Neuronal stem cell (in vitro differentiated cells): Measurements from ENCODE around the gene SLC16A13.
A peak's percentile ranks its signal among the peaks of the same experiment; 100 is the strongest.

ENCODE experiments used
- DNase-seq: peaks from one replicate; pipeline ENCODE4 v3.0.0-alpha.2; 2013; ENCODE audit warnings: low spot score
- H2AFZ ChIP-seq: one replicate; pipeline ENCODE4 v1.6.1; 2013; ENCODE audit warnings: mild to moderate bottlenecking, low read length, inconsistent platforms
- H2AK5ac ChIP-seq: 2 replicates; pipeline ENCODE4 v1.6.1; 2013; ENCODE audit warnings: low read depth, mild to moderate bottlenecking, inconsistent platforms, low read length, moderate library complexity, mixed read lengths
- H2BK120ac ChIP-seq: 2 replicates; pipeline ENCODE4 v1.6.1; 2013; ENCODE audit warnings: low read depth, mild to moderate bottlenecking, inconsistent platforms, low read length, moderate library complexity, mixed read lengths
- H2BK12ac ChIP-seq: one replicate; pipeline ENCODE4 v1.6.1; 2013; ENCODE audit warnings: low read length, inconsistent platforms
- H2BK15ac ChIP-seq: 2 replicates; pipeline ENCODE4 v1.6.1; 2013; ENCODE audit warnings: mild to moderate bottlenecking, low read length, inconsistent platforms, mixed read lengths
- H2BK5ac ChIP-seq: one replicate; pipeline ENCODE4 v1.6.1; 2013; ENCODE audit warnings: inconsistent platforms, mild to moderate bottlenecking, low read length, moderate library complexity
- H3K14ac ChIP-seq: one replicate; pipeline ENCODE4 v1.6.1; 2013; ENCODE audit warnings: low read length, inconsistent platforms
- H3K18ac ChIP-seq: 2 replicates; pipeline ENCODE4 v1.6.1; 2013; ENCODE audit warnings: low read length, inconsistent platforms
- H3K23ac ChIP-seq: 2 replicates; pipeline ENCODE4 v1.6.1; 2013; ENCODE audit warnings: low read depth, mild to moderate bottlenecking, mixed read lengths, low read length, inconsistent platforms; ENCODE audit not compliant: poor library complexity
- H3K27ac ChIP-seq: replicated peaks from 3 replicates; pipeline ENCODE4 v1.5.1; 2013; ENCODE audit warnings: low read length, inconsistent platforms
- H3K27me3 ChIP-seq, 3 experiments: 2 replicates each; pipeline ENCODE4 v1.6.1; 2013; ENCODE audit warnings: low read length in 3 of 3, mild to moderate bottlenecking in 2 of 3, inconsistent platforms in 1 of 3, low read depth in 1 of 3, mixed read lengths in 1 of 3, moderate library complexity in 1 of 3; ENCODE audit not compliant: control insufficient read depth in 3 of 3, insufficient read depth in 3 of 3
- H3K36me3 ChIP-seq, 2 donors: replicated peaks in 1 of 2; 2 replicates each; pipeline ENCODE4 v1.6.1; 2013; ENCODE audit warnings: low read length in 2 of 2; ENCODE audit not compliant: control insufficient read depth in 2 of 2, insufficient read depth in 2 of 2
- H3K4ac ChIP-seq: 2 replicates; pipeline ENCODE4 v1.6.1; 2013; ENCODE audit warnings: inconsistent platforms, mild to moderate bottlenecking, low read length, moderate library complexity
- H3K4me1 ChIP-seq, 2 donors: 1 replicate in 1 of 2; 2 replicates in 1 of 2; pipeline ENCODE4 v1.6.1; 2013; ENCODE audit warnings: low read length in 2 of 2, low read depth in 1 of 2; ENCODE audit not compliant: control insufficient read depth in 2 of 2, insufficient read depth in 1 of 2
- H3K4me2 ChIP-seq: one replicate; pipeline ENCODE4 v1.6.1; 2013; ENCODE audit warnings: mild to moderate bottlenecking, low read length, inconsistent platforms; ENCODE audit not compliant: insufficient read depth, poor library complexity, severe bottlenecking
- H3K4me3 ChIP-seq, 2 donors: 2 replicates each; pipeline ENCODE4 v1.5.1; 2013; ENCODE audit warnings: low read length in 2 of 2, mild to moderate bottlenecking in 2 of 2, inconsistent platforms in 1 of 2, moderate library complexity in 1 of 2
- H3K79me1 ChIP-seq: one replicate; pipeline ENCODE4 v1.6.1; 2013; ENCODE audit warnings: low read depth, mild to moderate bottlenecking, inconsistent platforms, low read length, moderate library complexity
- H3K9ac ChIP-seq: one replicate; pipeline ENCODE4 v1.6.1; 2013; ENCODE audit warnings: mild to moderate bottlenecking, low read depth, low read length, inconsistent platforms; ENCODE audit not compliant: poor library complexity
- H3K9me3 ChIP-seq, 2 donors: replicated peaks in 1 of 2; 2 replicates each; pipeline versions ENCODE3 to v1.6.1; 2013; ENCODE audit warnings: low read length in 2 of 2, mild to moderate bottlenecking in 2 of 2, inconsistent platforms in 1 of 2, low read depth in 1 of 2, mixed read lengths in 1 of 2, moderate library complexity in 1 of 2; ENCODE audit not compliant: control insufficient read depth in 2 of 2, insufficient read depth in 1 of 2
- H4K8ac ChIP-seq: one replicate; pipeline ENCODE4 v1.6.1; 2013; ENCODE audit warnings: low read depth, mild to moderate bottlenecking, inconsistent platforms, low read length, moderate library complexity
- H4K91ac ChIP-seq: one replicate; pipeline ENCODE4 v1.6.1; 2013; ENCODE audit warnings: low read length, low read depth, mild to moderate bottlenecking, inconsistent platforms; ENCODE audit not compliant: poor library complexity
- WGBS, 2 donors: extraction: QIAGEN DNeasy Blood & Tissue Kit; methylation state at CpG; one replicate each; pipeline ENCODE4 v1.1.7; 2013; ENCODE audit warnings: missing lambda C conversion rate in 2 of 2, mixed read lengths in 1 of 2; ENCODE audit not compliant: insufficient read length in 2 of 2, insufficient replicate concordance in 1 of 2; ENCODE audit errors: extremely low coverage in 2 of 2; 5-methylcytosine and 5-hydroxymethylcytosine counted together

SLC16A13 gene

DNA sequence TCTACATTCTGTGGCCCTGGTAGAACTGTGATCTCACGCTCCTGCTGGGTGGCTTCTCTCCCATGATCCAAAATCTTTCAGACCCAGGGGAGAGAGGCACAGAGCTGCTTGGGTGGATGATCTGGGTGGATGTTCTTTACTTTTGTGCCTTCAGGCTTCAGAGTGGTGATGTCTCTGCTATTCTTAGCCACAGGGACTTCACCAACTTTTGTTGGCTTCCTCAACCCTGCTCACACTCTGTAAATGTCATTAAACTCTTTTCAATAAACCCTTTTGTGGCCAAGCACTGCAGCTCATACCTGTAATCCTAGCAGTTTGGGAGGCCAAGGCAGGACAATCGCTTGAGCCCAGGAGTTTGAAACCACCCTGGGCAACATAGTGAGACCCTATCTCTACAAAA is 36.6 kb downstream of the SLC16A13 start:
- H2AK5ac ChIP-seq: no peak overlapping the region
- H2BK12ac ChIP-seq: no peak overlapping the region
- no peak overlapping the region for H4K91ac ChIP-seq
- H3K27me3 ChIP-seq: peaks cover 0 to 17% (median 0%) of the 10 kb centered on the region in 3 experiments
- peaks cover 2 to 7% of the 10 kb centered on the region in 2 donors for H3K9me3 ChIP-seq
- H3K79me1 ChIP-seq: peaks cover 1% of the 10 kb centered on the region
- WGBS, 2 donors: no CpG with 5 or more reads among the region's 2 CpGs
- H3K14ac ChIP-seq: no peak overlapping the region
- H3K4me1 ChIP-seq: no peaks in the 10 kb centered on the region
- H4K8ac ChIP-seq: no peak overlapping the region
- H3K9ac ChIP-seq: no peak overlapping the region
- no peak overlapping the region for H2AFZ ChIP-seq
- no peak overlapping the region for H2BK120ac ChIP-seq
- H3K4ac ChIP-seq: no peak overlapping the region
- H2BK5ac ChIP-seq: no peak overlapping the region
- H3K18ac ChIP-seq: no peak overlapping the region
- no peak overlapping the region for H3K4me2 ChIP-seq
- H3K36me3 ChIP-seq: no peaks in the 10 kb centered on the region
- H2BK15ac ChIP-seq: no peak overlapping the region
- DNase-seq: no peak
- no peak overlapping the region for H3K23ac ChIP-seq
- H3K4me3 ChIP-seq: no peak overlapping the region
- H3K27ac ChIP-seq: no peak overlapping the region

DNA sequence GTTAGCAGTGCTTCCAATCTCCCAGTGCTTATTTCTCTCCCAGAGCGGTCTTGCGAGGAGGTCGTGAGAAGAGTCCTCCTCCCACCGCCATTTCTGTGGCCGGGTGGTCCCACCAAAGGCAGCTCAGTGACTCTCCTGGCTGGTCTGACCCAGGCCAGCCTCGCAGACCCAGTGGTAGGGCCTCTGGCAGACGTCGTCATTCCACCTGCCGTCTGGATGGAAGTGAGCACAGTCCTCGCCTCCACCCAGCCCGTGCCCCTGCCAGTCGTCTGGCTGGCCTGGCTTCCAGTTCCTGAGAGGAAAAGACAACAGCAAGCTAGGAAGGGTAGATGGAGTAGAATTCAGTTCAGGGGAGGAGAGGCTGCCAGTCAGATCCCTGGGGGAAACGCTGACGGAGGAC is 39.1 kb downstream of the SLC16A13 start:
- DNase-seq: no peak

DNA sequence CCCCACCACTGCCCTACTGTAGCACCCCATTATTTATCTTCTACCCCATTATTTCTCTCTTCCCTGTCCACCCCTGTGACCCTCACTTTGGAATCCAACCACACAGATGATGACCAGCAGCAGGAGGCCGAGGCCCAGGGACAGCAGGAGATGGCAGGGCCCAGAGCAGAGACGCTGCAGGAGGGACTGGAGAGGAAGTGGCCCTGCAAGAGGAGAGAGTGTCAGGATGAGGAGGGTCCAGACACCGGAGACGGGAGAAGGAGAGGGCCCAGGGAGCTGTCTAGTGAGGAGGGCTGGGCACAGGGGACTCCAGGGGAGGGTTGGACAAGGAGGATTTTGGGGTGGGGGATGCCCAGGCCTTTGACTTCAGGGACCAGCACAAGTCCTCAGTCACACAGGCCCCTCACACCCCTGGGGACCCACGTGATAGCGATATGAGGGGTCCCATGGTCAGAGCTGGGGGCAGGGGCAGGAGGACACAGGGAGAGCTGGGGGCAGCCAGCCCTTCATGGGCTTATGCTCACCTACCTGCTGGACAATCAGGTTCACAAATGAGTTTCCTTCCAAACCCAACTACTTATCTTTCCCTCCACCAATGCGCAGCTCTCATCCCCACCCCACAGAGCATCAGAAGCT is 42.2 kb downstream of the SLC16A13 start:
- no peak overlapping the region for H4K91ac ChIP-seq
- no peak overlapping the region for H2AFZ ChIP-seq
- H3K14ac ChIP-seq: no peak overlapping the region
- no peak overlapping the region for H2BK120ac ChIP-seq
- no peaks in the 10 kb centered on the region for H3K9me3 ChIP-seq
- H2BK12ac ChIP-seq: no peak overlapping the region
- no peak overlapping the region for H2AK5ac ChIP-seq
- no peak overlapping the region for H3K18ac ChIP-seq
- H3K4ac ChIP-seq: no peak overlapping the region
- no peak overlapping the region for H4K8ac ChIP-seq
- peaks cover 0 to 13% (median 0%) of the 10 kb centered on the region in 3 experiments for H3K27me3 ChIP-seq
- no peak overlapping the region for H3K23ac ChIP-seq
- no peaks in the 10 kb centered on the region for H3K36me3 ChIP-seq
- no CpG with 5 or more reads among the region's 7 CpGs for WGBS, 2 donors
- H2BK5ac ChIP-seq: no peak overlapping the region
- no peak overlapping the region for H3K9ac ChIP-seq
- H3K4me3 ChIP-seq: no peak overlapping the region
- no peaks in the 10 kb centered on the region for H3K79me1 ChIP-seq
- H3K4me2 ChIP-seq: no peak overlapping the region
- no peak overlapping the region for H2BK15ac ChIP-seq
- no peaks in the 10 kb centered on the region for H3K4me1 ChIP-seq
- no peak overlapping the region for H3K27ac ChIP-seq
- DNase-seq: no peak

More for the DNA sequence above, 39.1 kb downstream of the SLC16A13 start:
- H2BK5ac ChIP-seq: no peak overlapping the region
- no peak overlapping the region for H3K23ac ChIP-seq
- H4K8ac ChIP-seq: no peak overlapping the region
- H4K91ac ChIP-seq: no peak overlapping the region
- H3K79me1 ChIP-seq: no peaks in the 10 kb centered on the region
- no peak overlapping the region for H2BK15ac ChIP-seq
- peaks cover 0 to 2% of the 10 kb centered on the region in 2 donors for H3K9me3 ChIP-seq
- H3K36me3 ChIP-seq: no peaks in the 10 kb centered on the region
- H2BK120ac ChIP-seq: no peak overlapping the region
- H3K27ac ChIP-seq: no peak overlapping the region
- no peak overlapping the region for H3K9ac ChIP-seq
- no peak overlapping the region for H3K18ac ChIP-seq
- H3K4me3 ChIP-seq: no peak overlapping the region
- H2AFZ ChIP-seq: no peak overlapping the region
- H3K4me1 ChIP-seq: no peaks in the 10 kb centered on the region
- WGBS, 2 donors: no CpG with 5 or more reads among the region's 14 CpGs
- no peak overlapping the region for H3K4me2 ChIP-seq
- H2BK12ac ChIP-seq: no peak overlapping the region
- no peak overlapping the region for H2AK5ac ChIP-seq
- H3K27me3 ChIP-seq: peaks cover 0 to 24% (median 0%) of the 10 kb centered on the region in 3 experiments
- no peak overlapping the region for H3K14ac ChIP-seq
- no peak overlapping the region for H3K4ac ChIP-seq

DNA sequence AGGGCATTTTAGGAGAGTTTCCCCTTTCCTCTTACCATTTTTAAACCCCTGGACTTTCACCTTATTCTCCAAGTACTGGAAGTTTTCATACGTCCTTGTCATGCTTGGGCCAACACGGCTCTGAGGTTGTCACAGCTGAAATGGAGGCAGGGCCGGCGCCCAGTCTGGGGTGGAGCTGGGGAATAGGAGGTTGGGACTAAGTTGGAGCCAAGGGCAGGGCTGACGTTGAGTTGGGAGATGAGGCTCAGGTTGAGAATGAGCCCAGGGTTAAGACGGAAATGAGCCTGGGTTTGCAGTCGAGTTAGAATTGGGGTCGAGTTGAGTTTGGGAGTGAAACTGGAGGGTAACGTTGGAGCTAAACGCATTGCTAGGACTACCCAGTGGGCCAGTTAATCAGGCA is 42.9 kb downstream of the SLC16A13 start:
- Histone ChIP-seq H3K4me2 (no peak overlapping the region), H3K4me3 (no peak overlapping the region), H3K14ac (no peak overlapping the region), H3K18ac (no peak overlapping the region), H3K36me3 (no peaks in the 10 kb centered on the region), H3K79me1 (no peaks in the 10 kb centered on the region), H2AFZ (no peak overlapping the region), H2AK5ac (no peak overlapping the region), H4K91ac (no peak overlapping the region), H2BK120ac (no peak overlapping the region), H3K27me3 (peaks cover 0 to 13% (median 0%) of the 10 kb centered on the region in 3 experiments), H3K27ac (no peak overlapping the region), H3K23ac (no peak overlapping the region), H2BK5ac (no peak overlapping the region), H3K9ac (peak overlapping the region; percentile 0), H4K8ac (no peak overlapping the region), H3K4me1 (no peaks in the 10 kb centered on the region), H3K9me3 (no peaks in the 10 kb centered on the region), H2BK12ac (no peak overlapping the region), H3K4ac (no peak overlapping the region), H2BK15ac (no peak overlapping the region)
- no CpG with 5 or more reads among the region's 10 CpGs for WGBS, 2 donors
- DNase-seq: no peak
